Bronchial epithelial cell (primary cell): ENCODE data around the gene PRKG1. TPM values are rescaled to one million over a fixed set of nuclear protein-coding genes. Genes with fewer than 3 reads are reported as not detected.
A peak's percentile ranks its signal among the peaks of the same experiment; 100 is the strongest.

Experiments
- DNase-seq: peaks from one replicate; pipeline ENCODE4 v3.0.0-alpha.2; 2010; ENCODE audit warnings: low read depth
- FAIRE-seq: peaks from 2 replicates; lab custom pipeline; 2011; peaks lifted over from hg19 to GRCh38; lab: Jason Lieb, UNC
- H3K27me3 ChIP-seq: 2 replicates; pipeline ENCODE4 v1.5.1; 2011; ENCODE audit warnings: low read length; ENCODE audit not compliant: control insufficient read depth, insufficient read depth
- H3K36me3 ChIP-seq: 2 replicates; pipeline ENCODE4 v1.5.1; 2011; ENCODE audit warnings: low read length; ENCODE audit not compliant: control insufficient read depth, insufficient read depth
- H3K4me3 ChIP-seq: 2 replicates; pipeline ENCODE4 v1.5.1; 2011; ENCODE audit warnings: mild to moderate bottlenecking, low read depth, low read length, control low read depth
- total RNA-seq: library from RNA; depleted of rRNA; stranded (reverse); fragments of >200 nt; gene quantifications from 2 replicates; pipeline ENCODE4 v1.2.1, GENCODE V29; 2014
- TF ChIP-seq, protein P1 (sequence below): IDR thresholded peaks from 2 replicates; pipeline ENCODE4 v1.5.1; 2011; ENCODE audit warnings: mild to moderate bottlenecking, moderate library complexity, low read length, control low read depth, inconsistent platforms; ENCODE audit not compliant: insufficient read depth, severe bottlenecking

PRKG1 gene
- total RNA-seq, 1 donor from 2014 or later, result 0.26 TPM

DNA sequence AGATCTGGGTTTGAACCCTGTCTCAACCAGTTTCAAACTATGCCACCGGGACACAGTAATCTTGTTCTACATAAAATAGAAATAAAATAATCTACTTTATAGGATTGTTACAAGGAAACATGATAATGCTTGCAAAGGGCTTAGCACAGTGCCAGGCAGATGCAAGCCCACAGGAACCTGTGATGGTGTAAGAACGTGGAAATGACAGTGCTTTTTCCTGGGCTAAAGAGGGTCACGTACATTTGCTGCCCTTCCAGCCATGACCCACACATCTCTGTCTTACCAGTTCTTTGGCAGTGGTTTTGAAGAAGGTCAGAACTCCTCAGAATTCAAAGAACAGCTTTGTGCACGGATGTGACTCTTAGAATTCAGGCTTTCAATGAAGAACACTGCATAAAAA, 342.2 kb downstream of the PRKG1 start:
- no peak for FAIRE-seq
- H3K4me3 ChIP-seq, result no peak overlapping the region
- no peaks in the 10 kb centered on the region for H3K27me3 ChIP-seq
- TF ChIP-seq, protein P1, sequence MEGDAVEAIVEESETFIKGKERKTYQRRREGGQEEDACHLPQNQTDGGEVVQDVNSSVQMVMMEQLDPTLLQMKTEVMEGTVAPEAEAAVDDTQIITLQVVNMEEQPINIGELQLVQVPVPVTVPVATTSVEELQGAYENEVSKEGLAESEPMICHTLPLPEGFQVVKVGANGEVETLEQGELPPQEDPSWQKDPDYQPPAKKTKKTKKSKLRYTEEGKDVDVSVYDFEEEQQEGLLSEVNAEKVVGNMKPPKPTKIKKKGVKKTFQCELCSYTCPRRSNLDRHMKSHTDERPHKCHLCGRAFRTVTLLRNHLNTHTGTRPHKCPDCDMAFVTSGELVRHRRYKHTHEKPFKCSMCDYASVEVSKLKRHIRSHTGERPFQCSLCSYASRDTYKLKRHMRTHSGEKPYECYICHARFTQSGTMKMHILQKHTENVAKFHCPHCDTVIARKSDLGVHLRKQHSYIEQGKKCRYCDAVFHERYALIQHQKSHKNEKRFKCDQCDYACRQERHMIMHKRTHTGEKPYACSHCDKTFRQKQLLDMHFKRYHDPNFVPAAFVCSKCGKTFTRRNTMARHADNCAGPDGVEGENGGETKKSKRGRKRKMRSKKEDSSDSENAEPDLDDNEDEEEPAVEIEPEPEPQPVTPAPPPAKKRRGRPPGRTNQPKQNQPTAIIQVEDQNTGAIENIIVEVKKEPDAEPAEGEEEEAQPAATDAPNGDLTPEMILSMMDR, result no peak
- DNase-seq, result no peak
- no peaks in the 10 kb centered on the region for H3K36me3 ChIP-seq

DNA sequence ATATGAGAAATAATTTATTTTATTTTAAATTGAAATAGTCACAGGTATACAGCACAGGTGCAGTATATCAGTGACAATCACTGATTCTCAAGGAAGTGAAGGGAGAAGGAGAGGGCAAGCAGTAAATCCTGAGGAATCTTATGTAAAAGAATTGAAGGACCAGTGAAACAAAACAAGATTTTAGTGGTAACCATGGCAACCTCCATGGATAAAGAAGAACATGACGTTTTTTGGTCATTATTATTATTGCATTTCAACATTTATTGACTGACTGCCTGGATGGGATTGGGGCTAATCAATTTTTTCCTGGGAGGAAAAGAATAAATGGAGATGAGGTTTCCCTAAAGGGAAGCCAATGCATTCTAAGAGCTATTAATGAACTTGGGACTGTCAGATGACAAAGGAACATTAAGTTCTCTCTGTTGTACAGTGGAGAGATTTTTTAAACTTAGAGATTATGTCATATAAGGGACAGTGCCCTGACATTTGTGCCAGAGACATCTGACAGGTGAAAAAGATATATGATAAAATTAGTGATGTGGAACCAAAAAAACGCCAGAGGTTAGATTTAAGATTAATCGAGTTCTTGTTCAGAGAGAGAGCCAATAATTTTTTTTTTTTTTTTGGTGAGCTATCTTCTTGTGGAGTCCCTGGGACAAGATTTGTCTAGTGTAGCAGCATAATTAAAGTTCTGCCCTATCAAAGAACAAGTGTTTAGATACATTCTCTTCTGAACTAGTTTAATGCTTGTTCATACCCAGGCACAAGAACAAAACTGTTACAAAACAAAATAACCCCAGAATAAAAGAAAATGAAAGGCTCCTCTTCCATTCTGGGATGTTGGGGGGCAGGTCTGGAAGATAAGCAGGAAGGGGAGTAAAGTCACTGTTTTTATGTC, 345.2 kb downstream of the PRKG1 start:
- H3K27me3 ChIP-seq, result no peaks in the 10 kb centered on the region
- H3K4me3 ChIP-seq, result no peak overlapping the region
- no peaks in the 10 kb centered on the region for H3K36me3 ChIP-seq
- TF ChIP-seq, protein P1, result no peak
- DNase-seq (no peak), FAIRE-seq (no peak)

DNA sequence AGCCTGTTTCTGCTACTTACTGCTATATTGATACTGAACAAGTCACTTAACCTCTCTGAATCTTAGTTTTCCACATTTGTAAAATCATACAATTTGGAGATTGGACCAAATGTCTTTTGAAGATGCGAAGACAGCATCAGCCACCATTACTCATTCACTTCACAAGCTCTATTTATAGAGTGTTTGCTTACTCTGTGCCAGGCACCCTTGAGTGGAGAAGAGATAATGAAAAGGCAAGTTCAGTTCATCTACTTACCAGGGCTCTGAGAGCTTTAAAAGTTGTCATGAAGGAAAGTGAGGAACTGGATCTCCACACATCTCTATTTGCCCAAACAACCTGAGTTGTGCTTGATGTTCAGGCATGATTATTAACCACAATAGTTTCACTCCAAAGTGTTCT, 347.6 kb downstream of the PRKG1 start:
- Histone ChIP-seq H3K4me3 (no peak overlapping the region), H3K36me3 (no peaks in the 10 kb centered on the region), H3K27me3 (no peaks in the 10 kb centered on the region)
- TF ChIP-seq, protein P1, result no peak
- DNase-seq (no peak), FAIRE-seq (no peak)

DNA sequence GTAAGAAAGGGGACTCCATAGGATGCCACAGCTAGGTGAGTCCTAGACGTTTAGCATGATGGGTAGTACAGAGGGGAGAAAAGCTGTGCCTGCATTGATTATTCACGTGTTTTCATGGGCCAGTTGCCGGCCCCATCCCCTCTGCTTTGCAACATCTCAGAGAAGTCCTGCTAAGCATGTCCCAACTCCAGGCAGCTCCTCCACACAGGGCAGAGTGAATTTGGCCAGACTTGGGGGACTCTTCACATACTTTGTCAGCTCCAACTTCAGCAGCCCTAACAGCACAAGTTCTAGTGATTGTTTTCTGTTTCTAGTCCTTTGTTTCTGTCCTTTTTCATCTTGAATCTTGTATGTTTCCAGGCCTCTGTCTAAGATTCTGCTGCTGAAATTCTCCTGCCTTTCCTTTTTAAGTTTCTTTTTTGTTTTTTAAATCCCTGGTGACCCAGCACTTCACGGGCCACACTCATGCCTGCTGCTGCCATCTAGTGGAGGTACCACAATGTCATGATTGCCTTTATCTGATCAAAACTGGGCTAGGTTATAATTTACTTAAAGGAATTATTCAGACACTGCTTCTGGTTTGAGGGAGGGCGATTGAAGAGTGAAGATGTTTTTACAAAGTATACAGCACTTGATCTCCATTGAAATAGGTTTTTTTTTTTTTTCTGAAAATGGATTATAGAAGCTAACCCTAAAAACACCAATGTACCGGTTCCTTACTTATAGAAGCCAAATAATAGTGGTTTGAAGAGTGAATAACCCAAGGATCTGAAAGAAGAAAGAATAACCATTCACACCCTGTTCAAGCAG, 348.2 kb downstream of the PRKG1 start:
- H3K36me3 ChIP-seq, result no peaks in the 10 kb centered on the region
- H3K27me3 ChIP-seq, result no peaks in the 10 kb centered on the region
- FAIRE-seq (no peak), DNase-seq (peak; percentile 47)
- TF ChIP-seq, protein P1, result peak; percentile 61
- H3K4me3 ChIP-seq, result no peak overlapping the region

DNA sequence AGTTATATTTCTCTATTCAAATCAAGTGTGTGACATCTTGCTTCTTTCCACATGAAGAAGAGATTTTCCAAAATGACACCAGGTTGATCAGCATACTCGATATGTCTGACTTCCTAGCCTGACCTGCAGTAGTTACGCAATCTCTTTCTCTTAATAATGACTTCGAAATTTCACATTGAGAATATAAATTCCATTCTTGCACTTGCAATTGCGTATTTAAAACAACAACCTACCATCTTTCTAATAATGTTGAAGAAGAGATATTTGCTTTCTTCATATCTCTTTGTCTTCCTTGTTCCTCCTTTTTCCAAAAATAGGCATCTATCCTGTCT, 348.8 kb downstream of the PRKG1 start:
- H3K36me3 ChIP-seq, result no peaks in the 10 kb centered on the region
- DNase-seq, result peak; percentile 3
- no peak for FAIRE-seq
- no peak overlapping the region for H3K4me3 ChIP-seq
- no peaks in the 10 kb centered on the region for H3K27me3 ChIP-seq
- TF ChIP-seq, protein P1, result no peak
